ENCODE measurements around the gene DOCK8. TPM values are rescaled to one million over a fixed set of nuclear protein-coding genes. Genes with fewer than 3 reads are reported as not detected.

The DOCK8 gene
- total RNA-seq, 1 experiment from 2014 or later: 1.4 TPM

- peaks cover 0 to 13% (median 6%) of the 10 kb centered on the region in 3 experiments; a peak in 3 of 7 replicates for H3K36me3 Mint-ChIP-seq (ENCODE audit: insufficient read depth in 1 of 3, low read depth in 3 of 3)
- Histone ChIP-seq H2BK15ac (ENCODE audit: low read depth, low read length) (no peak overlapping the region), H3K9me3 (ENCODE audit: control insufficient read depth, low read depth, low read length) (no peaks in the 10 kb centered on the region), H3K4me2 (ENCODE audit: insufficient read depth, insufficient read length, low read length) (no peak overlapping the region), H2AK5ac (ENCODE audit: insufficient read length, low read length) (no peak overlapping the region), H2BK120ac (ENCODE audit: low read depth, low read length, poor library complexity, severe bottlenecking) (no peak overlapping the region), H2BK5ac (ENCODE audit: insufficient read length, low read length) (no peak overlapping the region), H2BK12ac (ENCODE audit: insufficient read length, low read depth, low read length) (no peak overlapping the region), H2BK20ac (ENCODE audit: low read depth, low read length, poor library complexity, severe bottlenecking) (no peak overlapping the region), H3K4ac (ENCODE audit: low read depth, low read length) (no peak overlapping the region), H3K23ac (ENCODE audit: insufficient read length, low read depth, low read length) (no peak overlapping the region), H3K79me2 (ENCODE audit: insufficient read depth, low read length) (no peaks in the 10 kb centered on the region), H2AFZ (ENCODE audit: low read length) (no peak overlapping the region), H3K27me3 (ENCODE audit: insufficient read depth, low read length) (no peaks in the 10 kb centered on the region), H3K14ac (ENCODE audit: insufficient read depth, low read length) (no peak overlapping the region), H3T11ph (ENCODE audit: low read length) (no peak overlapping the region), H4K91ac (ENCODE audit: insufficient read length, low read depth, low read length) (no peak overlapping the region), H3K56ac (ENCODE audit: insufficient read length, low read depth, low read length) (no peak overlapping the region), H3K27ac (ENCODE audit: insufficient read length, low read depth, low read length) (no peak overlapping the region), H3K23me2 (ENCODE audit: insufficient read length, low read depth, low read length, poor library complexity, severe bottlenecking) (no peaks in the 10 kb centered on the region), H3K79me1 (ENCODE audit: insufficient read depth, low read depth, low read length, poor library complexity, severe bottlenecking) (no peaks in the 10 kb centered on the region), H4K20me1 (ENCODE audit: control insufficient read depth, insufficient read depth, insufficient read length) (no peaks in the 10 kb centered on the region), H3K4me1 (ENCODE audit: insufficient read depth, low read length) (no peaks in the 10 kb centered on the region; the same call in 1 of the 2 replicates), H3K9ac (ENCODE audit: extremely low read depth, insufficient read length, low read length) (no peak overlapping the region), H4K8ac (replicated peaks; ENCODE audit: insufficient read length, low read depth, low read length) (no peak overlapping the region), H4K5ac (ENCODE audit: insufficient read length, low read depth, low read length) (no peak overlapping the region), H3K18ac (ENCODE audit: insufficient read length, low read depth, low read length) (no peak overlapping the region)
- H3K27me3 Mint-ChIP-seq (ENCODE audit: low read depth): no peaks in the 10 kb centered on the region
- no peak for TF ChIP-seq CTCF (conservative IDR thresholded peaks at IDR 0.05)
- H3K27ac Mint-ChIP-seq: no peak overlapping the region
- H3K4me3 Mint-ChIP-seq: no peak overlapping the region
- WGBS (ENCODE audit: extremely low coverage, insufficient read length, low lambda C conversion rate): no CpG with 5 or more reads among the region's 7 CpGs
- H3K4me1 Mint-ChIP-seq: peaks cover 6 to 17% of the 10 kb centered on the region in 2 experiments
- DNase-seq: no peak
- peaks cover 5 to 6% of the 10 kb centered on the region in 2 experiments; a peak in 3 of 5 replicates for H3K9me3 Mint-ChIP-seq
These were observed 226.5 kb downstream of the DOCK8 start for GRCh38 chr9:441126-441525.
